OCI-LY1 (cell line): ENCODE measurements around the gene SSPN.

Experiments used
- H2AFZ ChIP-seq: fragments of 200-600 bp; sonication (generic), shearing (Covaris generic); 2 replicates; pipeline ENCODE4 v1.6.0; 2014; ENCODE audit warnings: antibody characterized with exemption, mild to moderate bottlenecking, low read length
- H3F3A ChIP-seq: fragments of 200-600 bp; sonication (generic), shearing (Covaris generic); 2 replicates; pipeline ENCODE4 v1.6.0; 2014; ENCODE audit warnings: mild to moderate bottlenecking, antibody characterized with exemption, low read length, moderate library complexity; ENCODE audit not compliant: insufficient read depth
- H3K27ac ChIP-seq: fragments of 200-600 bp; sonication (generic); 2 replicates; pipeline ENCODE4 v1.5.1; 2014; ENCODE audit warnings: low read length, mixed run types, mild to moderate bottlenecking, low read depth; ENCODE audit not compliant: poor library complexity, severe bottlenecking
- H3K27me3 ChIP-seq: fragments of 200-600 bp; sonication (generic); 2 replicates; pipeline ENCODE4 v1.6.0; 2014; ENCODE audit warnings: antibody characterized with exemption, mild to moderate bottlenecking, low read length, moderate library complexity; ENCODE audit not compliant: insufficient read depth
- H3K36me3 ChIP-seq: fragments of 200-600 bp; sonication (generic); 2 replicates; pipeline ENCODE4 v1.6.1; 2014; ENCODE audit warnings: mild to moderate bottlenecking, antibody characterized with exemption, low read length, moderate library complexity, mixed read lengths; ENCODE audit not compliant: insufficient read depth
- H3K4me1 ChIP-seq: fragments of 200-600 bp; sonication (generic); 2 replicates; pipeline ENCODE4 v1.5.1; 2014; ENCODE audit warnings: mild to moderate bottlenecking, low read length, moderate library complexity; ENCODE audit not compliant: insufficient read depth, severe bottlenecking
- H3K4me2 ChIP-seq: fragments of 200-600 bp; sonication (generic), shearing (Covaris generic); 2 replicates; pipeline ENCODE4 v1.6.1; 2014; ENCODE audit warnings: low read length
- H3K4me3 ChIP-seq: fragments of 200-600 bp; sonication (generic); 2 replicates; pipeline ENCODE4 v1.5.1; 2014; ENCODE audit warnings: low read length, low read depth, mild to moderate bottlenecking, mixed read lengths; ENCODE audit not compliant: poor library complexity, severe bottlenecking
- H3K79me2 ChIP-seq: fragments of 200-600 bp; shearing (Covaris generic); 2 replicates; pipeline ENCODE4 v1.6.1; 2016; ENCODE audit warnings: mixed run types, low read length, mixed read lengths; ENCODE audit not compliant: insufficient read depth
- H3K9ac ChIP-seq: fragments of 200-600 bp; sonication (generic), shearing (Covaris generic); 2 replicates; pipeline ENCODE4 v1.6.1; 2014; ENCODE audit warnings: mild to moderate bottlenecking, low read length, mixed read lengths
- H3K9me2 ChIP-seq: fragments of 200-600 bp; sonication (generic), shearing (Covaris generic); 2 replicates; pipeline ENCODE4 v1.6.1; 2014; ENCODE audit warnings: low read depth, mild to moderate bottlenecking, low read length, mixed read lengths
- H3K9me3 ChIP-seq: fragments of 200-600 bp; shearing (Covaris generic); 2 replicates; pipeline ENCODE4 v1.6.1; 2014; ENCODE audit warnings: low read length, mixed read lengths
- H4K20me1 ChIP-seq: fragments of 200-600 bp; sonication (generic), shearing (Covaris generic); 2 replicates; pipeline ENCODE4 v1.6.0; 2016; ENCODE audit warnings: mild to moderate bottlenecking, low read length; ENCODE audit not compliant: insufficient read depth
- EZH2 ChIP-seq: fragments of 200-600 bp; sonication (generic), shearing (Covaris generic); IDR thresholded peaks from 2 replicates; pipeline ENCODE4 v1.8.0; 2017; ENCODE audit warnings: borderline replicate concordance, mixed run types, mild to moderate bottlenecking, antibody characterized with exemption, low read length, moderate library complexity, mixed read lengths
- TF ChIP-seq, protein P1 (sequence below): fragments of 200-600 bp; sonication (generic), shearing (Covaris generic); IDR thresholded peaks from 2 replicates; pipeline ENCODE4 v1.5.1; 2017; ENCODE audit warnings: mild to moderate bottlenecking, antibody characterized with exemption, low read length, moderate library complexity, mixed read lengths

SSPN gene

DNA sequence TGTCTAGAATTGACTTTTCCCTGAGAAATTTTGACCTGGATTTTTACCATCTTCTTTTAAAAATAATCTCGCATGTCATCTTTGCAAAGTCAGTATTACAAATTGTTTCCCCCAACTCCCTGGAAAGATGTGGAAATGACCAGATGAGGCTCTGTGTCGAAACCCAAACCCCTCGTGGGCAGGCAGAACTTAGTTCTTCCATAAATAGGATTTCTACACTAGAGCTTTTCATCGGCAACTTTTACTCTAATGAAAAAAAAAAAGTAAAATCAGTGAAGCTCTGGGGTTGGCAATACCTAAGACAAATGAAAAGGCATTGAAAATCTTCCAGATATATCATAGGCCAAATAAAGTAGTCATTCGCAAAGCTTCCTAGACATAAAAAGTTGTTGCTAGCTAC, 17.0 kb downstream of the SSPN start:
- Histone ChIP-seq H3K9me3 (no peaks in the 10 kb centered on the region), H3K9ac (no peak overlapping the region), H3K36me3 (no peaks in the 10 kb centered on the region), H4K20me1 (no peaks in the 10 kb centered on the region), H3K27ac (no peak overlapping the region), H3K79me2 (no peaks in the 10 kb centered on the region), H3K4me3 (no peak overlapping the region), H3K9me2 (no peaks in the 10 kb centered on the region), H3K4me2 (no peak overlapping the region), H2AFZ (no peak overlapping the region), H3K4me1 (no peaks in the 10 kb centered on the region), H3K27me3 (no peaks in the 10 kb centered on the region), H3F3A (no peaks in the 10 kb centered on the region)
- TF ChIP-seq, protein P1, sequence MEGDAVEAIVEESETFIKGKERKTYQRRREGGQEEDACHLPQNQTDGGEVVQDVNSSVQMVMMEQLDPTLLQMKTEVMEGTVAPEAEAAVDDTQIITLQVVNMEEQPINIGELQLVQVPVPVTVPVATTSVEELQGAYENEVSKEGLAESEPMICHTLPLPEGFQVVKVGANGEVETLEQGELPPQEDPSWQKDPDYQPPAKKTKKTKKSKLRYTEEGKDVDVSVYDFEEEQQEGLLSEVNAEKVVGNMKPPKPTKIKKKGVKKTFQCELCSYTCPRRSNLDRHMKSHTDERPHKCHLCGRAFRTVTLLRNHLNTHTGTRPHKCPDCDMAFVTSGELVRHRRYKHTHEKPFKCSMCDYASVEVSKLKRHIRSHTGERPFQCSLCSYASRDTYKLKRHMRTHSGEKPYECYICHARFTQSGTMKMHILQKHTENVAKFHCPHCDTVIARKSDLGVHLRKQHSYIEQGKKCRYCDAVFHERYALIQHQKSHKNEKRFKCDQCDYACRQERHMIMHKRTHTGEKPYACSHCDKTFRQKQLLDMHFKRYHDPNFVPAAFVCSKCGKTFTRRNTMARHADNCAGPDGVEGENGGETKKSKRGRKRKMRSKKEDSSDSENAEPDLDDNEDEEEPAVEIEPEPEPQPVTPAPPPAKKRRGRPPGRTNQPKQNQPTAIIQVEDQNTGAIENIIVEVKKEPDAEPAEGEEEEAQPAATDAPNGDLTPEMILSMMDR: no peak
- no peak for TF ChIP-seq EZH2

DNA sequence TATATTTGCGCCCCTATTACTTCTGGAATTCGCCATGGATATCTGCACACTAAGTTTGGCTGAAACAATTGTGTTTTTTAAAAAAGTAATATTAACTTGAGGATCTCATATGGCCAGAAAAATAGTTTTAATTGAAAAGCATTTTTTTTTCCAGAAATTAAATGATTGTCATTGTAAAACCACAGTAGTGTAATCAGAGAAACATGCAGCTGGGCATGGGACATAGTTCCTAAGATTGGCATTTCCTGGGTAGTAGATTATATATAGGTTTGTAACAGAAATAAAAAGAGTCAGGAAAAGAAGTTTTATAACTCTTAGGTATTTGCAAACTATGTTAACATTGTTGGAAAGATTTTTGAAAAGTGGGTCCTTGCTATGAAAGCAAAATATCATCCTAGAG, 17.6 kb downstream of the SSPN start:
- Histone ChIP-seq H4K20me1 (no peaks in the 10 kb centered on the region), H3K4me1 (no peaks in the 10 kb centered on the region), H3K79me2 (no peaks in the 10 kb centered on the region), H3K9me3 (no peaks in the 10 kb centered on the region), H2AFZ (no peak overlapping the region), H3K4me2 (no peak overlapping the region), H3K9ac (no peak overlapping the region), H3F3A (no peaks in the 10 kb centered on the region), H3K36me3 (no peaks in the 10 kb centered on the region), H3K27ac (no peak overlapping the region), H3K4me3 (no peak overlapping the region), H3K27me3 (no peaks in the 10 kb centered on the region), H3K9me2 (no peaks in the 10 kb centered on the region)
- TF ChIP-seq, protein P1: no peak
- no peak for TF ChIP-seq EZH2

DNA sequence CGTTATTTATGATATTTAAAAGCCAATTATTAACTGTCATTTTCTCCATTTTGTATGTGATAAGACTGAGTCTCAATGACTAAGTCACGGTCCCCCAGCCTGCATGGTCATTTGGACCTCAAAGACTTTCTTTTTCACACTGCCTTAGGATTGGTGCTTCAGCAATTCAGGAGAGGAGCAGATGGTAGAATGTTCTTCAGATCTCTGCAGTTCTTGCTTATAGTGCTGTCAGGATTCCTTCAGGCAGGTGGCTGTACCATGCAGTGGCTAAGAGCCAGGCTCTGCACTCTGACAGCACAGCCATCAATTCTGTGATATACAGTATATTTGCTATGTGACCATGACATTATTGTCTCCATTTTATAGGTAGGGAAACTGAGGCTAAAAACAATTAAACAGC, 18.7 kb downstream of the SSPN start:
- no peak overlapping the region for H3K4me3 ChIP-seq
- no peaks in the 10 kb centered on the region for H3F3A ChIP-seq
- H3K27ac ChIP-seq: no peak overlapping the region
- no peaks in the 10 kb centered on the region for H4K20me1 ChIP-seq
- H3K9me2 ChIP-seq: no peaks in the 10 kb centered on the region
- H3K4me1 ChIP-seq: no peaks in the 10 kb centered on the region
- H3K79me2 ChIP-seq: no peaks in the 10 kb centered on the region
- TF ChIP-seq, protein P1: no peak
- TF ChIP-seq EZH2: no peak
- no peak overlapping the region for H3K4me2 ChIP-seq
- no peaks in the 10 kb centered on the region for H3K27me3 ChIP-seq
- H3K36me3 ChIP-seq: no peaks in the 10 kb centered on the region
- no peak overlapping the region for H2AFZ ChIP-seq
- H3K9ac ChIP-seq: no peak overlapping the region
- H3K9me3 ChIP-seq: no peaks in the 10 kb centered on the region
